IPS DF 4.7 (cell line): ENCODE results near the gene SYNE1.
"Not testable (repeated sequence)": the region's sequence is repeated elsewhere in the genome, so short reads cannot be mapped to it uniquely, and the experiment has no call there.

ENCODE experiments used
- DNase-seq: peaks from one replicate; pipeline ENCODE4 v3.0.0-alpha.2; 2013; ENCODE audit warnings: low spot score; ENCODE audit errors: extremely low read depth

The SYNE1 gene

DNA sequence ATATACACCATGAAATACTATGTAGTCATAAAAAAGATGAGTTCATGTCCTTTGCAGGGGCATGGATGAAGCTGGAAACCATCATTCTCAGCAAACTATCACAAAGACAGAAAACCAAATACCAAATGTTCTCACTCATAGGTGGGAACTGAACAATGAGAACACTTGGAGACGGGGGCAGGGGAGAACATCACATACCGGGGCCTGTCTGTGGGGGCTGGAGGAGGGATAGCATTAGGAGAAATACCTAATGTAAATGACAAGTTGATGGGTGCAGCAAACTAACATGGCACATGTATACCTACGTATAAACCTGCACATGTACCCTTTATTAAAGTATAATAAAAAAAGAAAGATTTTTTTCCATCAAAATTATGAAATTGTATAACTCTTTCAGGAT, 22.4 kb downstream of the SYNE1 start:
- DNase-seq, result not testable (repeated sequence)

GRCh38 chr6:152609125-152609670, 28.0 kb downstream of the SYNE1 start:
- DNase-seq, result no peak

DNA sequence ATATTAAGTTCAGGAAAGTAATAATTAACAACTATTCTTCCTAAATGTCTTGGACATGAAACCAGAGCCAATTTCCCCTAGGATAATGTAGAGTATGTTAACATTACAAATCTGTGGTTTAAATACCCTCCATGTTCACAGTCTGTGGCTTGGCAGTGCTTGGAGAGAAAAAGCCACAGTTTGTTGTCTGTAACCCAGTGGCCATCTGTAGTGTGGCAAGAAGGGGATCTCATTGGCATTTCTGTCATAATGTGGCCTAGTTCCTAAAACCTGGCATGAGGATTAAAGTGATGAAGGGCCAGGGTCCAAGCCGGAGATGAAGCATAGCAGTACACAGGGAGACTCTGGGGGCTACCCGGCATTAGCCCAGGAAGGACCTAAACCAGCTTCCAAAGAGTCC, 31.2 kb downstream of the SYNE1 start:
- no peak for DNase-seq

GRCh38 chr6:152605342-152605741, 31.8 kb downstream of the SYNE1 start:
- no peak for DNase-seq

DNA sequence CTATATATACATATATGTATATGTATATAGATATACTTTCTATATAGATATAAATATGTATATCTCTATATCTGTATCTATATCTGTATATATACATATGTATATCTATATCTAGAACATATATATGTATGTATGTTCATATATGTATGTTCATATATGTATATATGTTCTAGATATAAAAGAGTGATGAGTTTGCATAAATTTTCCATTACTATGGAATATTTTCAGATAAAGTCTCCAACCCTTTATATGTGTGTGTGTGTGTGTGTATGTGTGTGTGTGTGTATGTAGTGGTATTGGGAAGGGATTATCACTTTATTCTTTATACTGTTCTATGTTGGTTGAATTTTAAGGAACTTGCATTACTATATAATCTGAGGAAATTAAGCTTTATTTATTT, 33.3 kb downstream of the SYNE1 start:
- no peak for DNase-seq

- no peak for DNase-seq
Observed at GRCh38 chr6:152600022-152600421, 37.1 kb downstream of the SYNE1 start.

DNA sequence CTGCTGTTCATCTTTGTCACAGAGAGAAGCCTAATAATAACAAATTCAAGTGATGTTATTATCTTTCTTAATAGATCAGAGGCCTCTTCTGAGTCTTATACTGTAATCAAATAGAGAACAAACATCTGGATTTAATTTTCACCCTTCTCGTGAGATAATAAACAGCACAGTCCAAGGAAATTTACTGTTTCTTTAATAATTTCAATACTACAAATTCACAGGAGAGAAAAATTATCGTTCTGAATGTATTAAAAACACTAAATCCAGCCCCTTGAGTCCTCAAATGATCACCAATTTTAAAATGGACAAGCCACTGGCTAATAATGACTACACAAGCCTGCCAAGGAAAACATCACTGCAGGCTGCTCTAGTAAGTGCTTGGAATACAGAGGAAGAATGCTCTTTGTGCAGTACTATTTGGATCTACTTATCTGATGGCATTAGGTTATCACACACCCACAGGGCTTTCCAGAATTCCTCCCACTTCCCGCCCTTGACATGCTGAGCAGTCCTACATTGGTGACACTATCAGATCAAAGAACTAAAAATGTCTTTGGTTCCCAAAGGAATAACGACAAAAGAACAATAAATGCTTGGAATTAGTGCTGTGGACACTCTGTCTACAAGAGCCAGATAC, 38.1 kb downstream of the SYNE1 start:
- no peak for DNase-seq

DNA sequence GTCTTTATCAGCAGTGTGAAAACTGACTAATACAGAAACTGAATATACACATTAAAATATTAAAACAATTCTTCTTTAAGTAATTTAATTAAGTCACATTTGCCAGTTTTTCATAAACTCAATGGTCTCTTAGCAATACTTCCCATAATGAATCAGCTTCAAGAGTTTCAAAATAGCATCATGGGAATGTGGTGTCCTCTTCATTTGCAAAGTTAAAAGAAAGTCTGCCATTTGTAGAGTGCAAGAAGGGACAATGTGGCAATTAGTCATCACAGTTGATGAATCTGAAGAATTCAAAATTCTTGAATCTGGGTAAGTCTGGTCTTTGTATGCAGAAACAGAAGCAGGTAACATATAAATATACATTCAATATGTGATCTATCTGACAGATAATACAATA, 38.7 kb downstream of the SYNE1 start:
- no peak for DNase-seq

DNA sequence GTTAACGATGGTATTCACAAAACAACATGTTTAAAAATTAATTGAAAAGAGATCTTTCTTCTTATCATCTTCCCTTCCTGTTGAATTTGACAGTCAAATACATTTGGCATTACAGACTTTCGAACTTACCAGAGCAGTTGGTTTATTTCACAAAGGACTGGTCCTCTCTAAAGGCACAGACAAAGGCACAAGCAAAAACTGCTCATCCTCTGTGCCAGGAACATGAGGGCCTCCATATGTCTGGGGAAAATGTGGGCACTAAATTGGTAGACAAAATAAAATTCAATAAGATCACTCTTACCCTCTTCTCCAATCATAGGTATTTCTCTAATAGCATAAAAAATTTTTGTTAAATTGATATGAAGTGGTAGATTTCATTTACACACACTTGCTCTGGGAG, 40.4 kb downstream of the SYNE1 start:
- no peak for DNase-seq

GRCh38 chr6:152595499-152595898, 41.7 kb downstream of the SYNE1 start:
- no peak for DNase-seq

- DNase-seq, result no peak
Observed at GRCh38 chr6:152594701-152595100, 42.5 kb downstream of the SYNE1 start.

DNA sequence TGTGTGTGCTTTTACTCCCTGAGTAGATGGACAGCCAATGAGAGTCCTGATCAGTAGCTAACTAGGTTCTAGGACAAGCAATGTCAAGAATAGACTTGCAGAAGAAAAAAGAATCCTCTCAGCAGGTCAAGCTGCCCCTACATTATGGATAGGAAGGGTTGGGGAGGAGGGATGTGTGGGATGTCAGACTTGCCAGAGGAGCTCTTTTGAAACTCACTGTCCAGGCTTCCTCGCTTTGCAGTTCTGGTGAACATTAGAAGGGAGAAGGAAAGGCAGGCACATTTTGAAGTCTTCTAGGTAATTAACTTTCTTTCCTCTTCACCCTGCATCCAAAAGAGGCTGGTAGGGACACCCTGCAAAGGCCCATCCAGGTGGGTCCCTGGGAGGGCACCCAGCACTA, 48.7 kb downstream of the SYNE1 start:
- DNase-seq, result no peak

GRCh38 chr6:152587473-152587872, 49.7 kb downstream of the SYNE1 start:
- DNase-seq, result no peak

DNA sequence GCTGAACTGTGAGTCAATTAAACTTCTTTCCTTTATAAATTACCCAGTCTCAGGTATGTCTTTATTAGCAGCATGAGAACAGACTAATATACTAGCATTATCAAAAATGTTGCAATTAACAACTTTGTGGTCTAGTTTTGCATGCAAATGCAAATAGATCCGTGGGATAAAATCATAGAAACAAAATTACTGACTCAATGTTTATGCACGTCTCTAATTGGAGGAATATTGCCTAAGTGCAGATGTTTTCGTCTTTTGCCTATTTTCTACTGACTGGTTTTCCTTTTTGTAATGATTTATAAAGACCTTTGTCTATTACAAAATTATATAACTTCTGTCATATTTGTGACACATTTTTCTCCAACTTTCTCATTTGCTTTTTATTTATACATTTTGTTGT, 51.9 kb downstream of the SYNE1 start:
- no peak for DNase-seq

DNA sequence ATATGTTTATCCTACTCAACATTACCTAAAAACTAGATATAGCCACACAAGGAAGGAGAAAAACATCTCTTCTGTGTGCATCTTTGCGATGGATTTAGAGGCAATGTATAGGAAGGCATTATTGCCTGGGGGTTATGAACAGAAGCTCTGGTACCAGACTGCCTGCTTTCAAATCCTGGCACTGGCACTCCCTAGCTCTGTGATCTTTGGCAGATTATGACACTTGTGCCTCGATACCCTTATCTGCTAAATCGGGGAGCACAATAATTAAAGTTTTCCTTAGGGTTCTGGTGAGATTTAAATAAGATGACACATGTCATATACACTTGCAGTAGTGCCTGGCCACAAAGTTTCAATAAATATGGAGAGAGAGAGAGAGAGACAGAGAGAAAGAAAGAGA, 53.3 kb downstream of the SYNE1 start:
- no peak for DNase-seq

- no peak for DNase-seq
Observed at GRCh38 chr6:152576525-152576924, 60.6 kb downstream of the SYNE1 start.

- DNase-seq, result no peak
Observed at GRCh38 chr6:152575621-152576150, 61.5 kb downstream of the SYNE1 start.

DNA sequence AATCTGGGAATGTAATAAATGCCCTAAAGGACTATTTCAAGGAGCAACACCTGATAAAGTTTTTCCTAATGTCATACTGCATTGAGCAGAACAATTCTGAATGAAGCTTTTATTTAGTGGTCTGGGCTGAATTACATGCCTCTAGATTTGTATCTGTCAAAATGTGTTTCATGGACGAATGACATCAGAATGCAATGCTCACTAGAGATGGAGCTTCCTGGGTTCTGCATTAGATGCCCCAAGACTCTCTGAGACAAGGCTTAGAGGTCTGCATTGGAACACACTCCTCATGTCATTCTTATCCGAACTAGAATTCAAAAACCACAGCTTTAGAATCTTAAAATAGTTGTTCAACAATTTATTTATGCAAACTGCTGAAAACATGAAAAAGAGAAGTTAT, 62.0 kb downstream of the SYNE1 start:
- no peak for DNase-seq

- no peak for DNase-seq
Observed at GRCh38 chr6:152573762-152574161, 63.4 kb downstream of the SYNE1 start.

DNA sequence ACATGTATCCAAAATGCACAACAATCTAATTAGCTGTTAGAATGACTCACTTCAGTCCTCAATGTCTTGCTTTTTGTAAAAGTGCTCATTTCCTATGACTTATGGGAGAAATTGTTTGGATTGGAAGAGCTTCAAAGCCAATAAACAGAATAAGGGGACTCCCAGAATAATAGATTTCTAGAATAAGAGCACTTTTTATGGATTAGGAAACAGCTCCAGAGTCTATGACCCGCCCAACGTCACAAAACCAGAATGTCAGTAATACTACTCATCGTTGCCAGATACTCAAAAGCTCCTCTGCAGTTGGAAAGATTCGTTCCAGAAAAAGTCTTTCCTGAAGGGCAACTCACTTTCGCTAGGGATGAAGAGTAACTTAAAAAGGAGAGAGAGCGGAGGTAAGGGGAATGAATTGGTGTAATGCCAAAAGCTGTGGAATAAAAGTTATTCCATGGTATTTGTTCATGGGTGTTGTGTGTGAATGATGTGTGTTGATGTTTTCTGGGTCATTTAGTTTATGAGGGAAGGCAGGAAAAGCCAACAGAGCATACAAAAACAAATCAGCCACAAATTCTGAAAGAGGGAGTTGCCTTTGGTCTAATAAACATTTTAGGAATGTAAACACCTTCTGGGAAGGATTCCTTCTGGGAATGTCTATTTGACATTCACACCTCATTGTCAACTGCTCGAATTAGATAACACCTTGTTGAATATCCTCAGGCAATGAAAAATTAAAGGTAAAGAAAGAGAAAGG, 64.6 kb downstream of the SYNE1 start:
- DNase-seq, result no peak

- no peak for DNase-seq
Observed at GRCh38 chr6:152571943-152572337, 65.2 kb downstream of the SYNE1 start.

GRCh38 chr6:152571089-152571488, 66.1 kb downstream of the SYNE1 start:
- DNase-seq, result no peak
